IMR-90 (cell line): Measurements from ENCODE around the gene RHPN2.

Experiments used
- BHLHE40 ChIP-seq: fragments of 150-350 bp; IDR thresholded peaks from 2 replicates; pipeline ENCODE4 v1.6.1; 2016; ENCODE audit warnings: mild to moderate bottlenecking, low read depth, low read length
- CEBPB ChIP-seq: IDR thresholded peaks from 2 replicates; pipeline ENCODE4 v1.6.1; 2012; ENCODE audit warnings: low read depth, low read length, improper control_type of control experiment
- CHD1 ChIP-seq: IDR thresholded peaks from 2 replicates; pipeline ENCODE4 v1.6.1; 2012; ENCODE audit warnings: low read depth, low read length, improper control_type of control experiment
- FOS ChIP-seq: fragments of 150-350 bp; IDR thresholded peaks from 2 replicates; pipeline ENCODE4 v1.6.1; 2016; ENCODE audit warnings: low read depth, low read length
- MAFK ChIP-seq: IDR thresholded peaks from 2 replicates; pipeline ENCODE4 v1.6.1; 2012; ENCODE audit warnings: low read depth, low read length, improper control_type of control experiment
- MAZ ChIP-seq: IDR thresholded peaks from 2 replicates; pipeline ENCODE4 v1.6.1; 2012; ENCODE audit warnings: low read depth, mild to moderate bottlenecking, low read length, improper control_type of control experiment, moderate library complexity, borderline replicate concordance
- POLR2A ChIP-seq: IDR thresholded peaks from 2 replicates; pipeline ENCODE4 v1.6.1; 2012; ENCODE audit warnings: mild to moderate bottlenecking, low read depth, low read length
- RAD21 ChIP-seq: IDR thresholded peaks from 2 replicates; pipeline ENCODE4 v1.6.1; 2012; ENCODE audit warnings: low read length, improper control_type of control experiment
- RCOR1 ChIP-seq: IDR thresholded peaks from 2 replicates; pipeline ENCODE4 v1.6.1; 2012; ENCODE audit warnings: mild to moderate bottlenecking, low read length, improper control_type of control experiment; ENCODE audit not compliant: insufficient replicate concordance
- TF ChIP-seq, protein P1 (sequence below): conservative IDR thresholded peaks from 2 replicates; pipeline ENCODE4 v1.5.1; 2012; ENCODE audit warnings: mild to moderate bottlenecking, low read depth, low read length, improper control_type of control experiment
- TF ChIP-seq, protein P2 (sequence below): fragments of 150-350 bp; IDR thresholded peaks from 2 replicates; pipeline ENCODE4 v1.6.1; 2017; ENCODE audit warnings: mild to moderate bottlenecking, antibody characterized with exemption, low read length, low read depth
- TF ChIP-seq, protein P3 (sequence below): fragments of 150-350 bp; IDR thresholded peaks from 2 replicates; pipeline ENCODE4 v1.6.1; 2016; ENCODE audit warnings: low read depth, mild to moderate bottlenecking, low read length, moderate library complexity, borderline replicate concordance

DNA sequence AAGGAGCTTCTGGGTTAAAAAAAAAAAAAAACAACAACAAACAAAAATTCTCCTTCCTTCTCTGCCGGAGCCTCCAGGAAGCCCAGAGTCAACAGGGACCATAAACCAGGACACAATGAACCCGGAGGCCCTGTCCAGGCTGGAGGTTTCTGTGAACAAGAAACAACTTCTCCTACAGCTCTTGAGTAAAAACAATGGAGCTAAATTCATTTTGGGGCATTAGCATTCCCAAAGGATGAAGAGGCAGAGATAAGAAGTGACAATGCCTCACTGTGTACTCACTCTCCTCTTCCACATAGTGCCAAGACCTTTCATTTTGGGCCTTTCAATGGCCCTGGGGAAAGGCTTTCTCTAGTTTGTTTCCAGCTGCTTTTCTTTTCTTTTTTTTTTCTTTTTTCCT is 9.0 kb downstream of the RHPN2 start:
- TF ChIP-seq, protein P1, sequence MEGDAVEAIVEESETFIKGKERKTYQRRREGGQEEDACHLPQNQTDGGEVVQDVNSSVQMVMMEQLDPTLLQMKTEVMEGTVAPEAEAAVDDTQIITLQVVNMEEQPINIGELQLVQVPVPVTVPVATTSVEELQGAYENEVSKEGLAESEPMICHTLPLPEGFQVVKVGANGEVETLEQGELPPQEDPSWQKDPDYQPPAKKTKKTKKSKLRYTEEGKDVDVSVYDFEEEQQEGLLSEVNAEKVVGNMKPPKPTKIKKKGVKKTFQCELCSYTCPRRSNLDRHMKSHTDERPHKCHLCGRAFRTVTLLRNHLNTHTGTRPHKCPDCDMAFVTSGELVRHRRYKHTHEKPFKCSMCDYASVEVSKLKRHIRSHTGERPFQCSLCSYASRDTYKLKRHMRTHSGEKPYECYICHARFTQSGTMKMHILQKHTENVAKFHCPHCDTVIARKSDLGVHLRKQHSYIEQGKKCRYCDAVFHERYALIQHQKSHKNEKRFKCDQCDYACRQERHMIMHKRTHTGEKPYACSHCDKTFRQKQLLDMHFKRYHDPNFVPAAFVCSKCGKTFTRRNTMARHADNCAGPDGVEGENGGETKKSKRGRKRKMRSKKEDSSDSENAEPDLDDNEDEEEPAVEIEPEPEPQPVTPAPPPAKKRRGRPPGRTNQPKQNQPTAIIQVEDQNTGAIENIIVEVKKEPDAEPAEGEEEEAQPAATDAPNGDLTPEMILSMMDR: no peak
- no peak for TF ChIP-seq CEBPB
- no peak for TF ChIP-seq POLR2A
- TF ChIP-seq, protein P2, sequence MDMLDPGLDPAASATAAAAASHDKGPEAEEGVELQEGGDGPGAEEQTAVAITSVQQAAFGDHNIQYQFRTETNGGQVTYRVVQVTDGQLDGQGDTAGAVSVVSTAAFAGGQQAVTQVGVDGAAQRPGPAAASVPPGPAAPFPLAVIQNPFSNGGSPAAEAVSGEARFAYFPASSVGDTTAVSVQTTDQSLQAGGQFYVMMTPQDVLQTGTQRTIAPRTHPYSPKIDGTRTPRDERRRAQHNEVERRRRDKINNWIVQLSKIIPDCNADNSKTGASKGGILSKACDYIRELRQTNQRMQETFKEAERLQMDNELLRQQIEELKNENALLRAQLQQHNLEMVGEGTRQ: no peak
- no peak for TF ChIP-seq BHLHE40
- TF ChIP-seq FOS: no peak
- TF ChIP-seq, protein P3, sequence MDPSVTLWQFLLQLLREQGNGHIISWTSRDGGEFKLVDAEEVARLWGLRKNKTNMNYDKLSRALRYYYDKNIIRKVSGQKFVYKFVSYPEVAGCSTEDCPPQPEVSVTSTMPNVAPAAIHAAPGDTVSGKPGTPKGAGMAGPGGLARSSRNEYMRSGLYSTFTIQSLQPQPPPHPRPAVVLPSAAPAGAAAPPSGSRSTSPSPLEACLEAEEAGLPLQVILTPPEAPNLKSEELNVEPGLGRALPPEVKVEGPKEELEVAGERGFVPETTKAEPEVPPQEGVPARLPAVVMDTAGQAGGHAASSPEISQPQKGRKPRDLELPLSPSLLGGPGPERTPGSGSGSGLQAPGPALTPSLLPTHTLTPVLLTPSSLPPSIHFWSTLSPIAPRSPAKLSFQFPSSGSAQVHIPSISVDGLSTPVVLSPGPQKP: no peak
- TF ChIP-seq MAZ: no peak
- TF ChIP-seq RAD21: no peak
- TF ChIP-seq MAFK: no peak
- TF ChIP-seq RCOR1: no peak
- no peak for TF ChIP-seq CHD1
